HT-29 (cell line): ENCODE data around the gene ADCY2. TPM values are rescaled to one million over a fixed set of nuclear protein-coding genes. Genes with fewer than 3 reads are reported as not detected.

Experiments used
- DNase-seq: peaks from one replicate; pipeline ENCODE4 v3.0.0-alpha.2; 2015; ENCODE audit warnings: low spot score
- total RNA-seq: library from RNA; depleted of rRNA; stranded (reverse); fragments of >200 nt; shearing (Covaris generic); gene quantifications from 2 replicates; pipeline ENCODE4 v1.2.3, GENCODE V29; 2014

Gene ADCY2
- total RNA-seq, 1 experiment from 2014 or later, result not detected

- DNase-seq, result no peak
Observed at GRCh38 chr5:7779019-7780005, 383.4 kb downstream of the ADCY2 start.

DNA sequence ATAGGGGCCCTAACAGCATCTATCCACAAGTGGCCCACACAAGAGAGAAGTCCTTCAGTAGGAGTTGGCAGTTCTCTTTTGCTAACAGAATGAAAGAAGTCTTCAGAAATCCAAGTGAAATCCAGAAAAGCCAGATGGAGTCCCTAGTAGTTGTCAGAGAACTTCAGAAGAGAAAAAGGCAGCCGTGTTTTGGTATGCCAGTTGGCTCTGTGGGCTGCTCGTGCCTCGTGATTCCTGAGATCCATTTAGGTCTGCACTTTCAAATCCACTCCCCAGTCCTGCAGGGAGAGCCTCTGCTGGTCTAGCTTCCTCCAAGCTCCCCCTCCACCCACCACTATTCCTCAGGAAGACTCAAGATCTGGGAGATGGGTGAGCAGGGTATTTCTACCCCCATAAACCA is 386.0 kb downstream of the ADCY2 start:
- no peak for DNase-seq

- DNase-seq, result no peak
Observed at GRCh38 chr5:7784683-7785380, 388.9 kb downstream of the ADCY2 start.

DNA sequence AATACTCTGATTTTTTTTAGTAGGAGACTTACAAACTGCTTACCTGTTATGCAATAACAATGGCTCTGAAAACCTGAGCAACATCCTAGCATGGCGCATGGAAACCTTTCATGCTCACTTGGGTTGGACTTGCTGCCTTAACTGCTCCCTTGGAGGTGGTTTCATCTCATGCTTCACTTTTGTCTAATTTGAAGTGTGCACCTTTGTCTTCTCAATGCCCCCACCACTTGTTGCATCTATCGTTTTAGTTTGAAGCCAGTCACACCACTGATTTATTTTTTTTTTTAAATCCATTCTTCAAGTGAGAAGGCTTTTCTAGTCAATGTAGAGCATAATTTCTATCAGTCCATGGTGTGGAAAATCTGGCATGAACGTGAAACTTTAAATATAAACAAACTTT is 391.8 kb downstream of the ADCY2 start:
- DNase-seq, result no peak

GRCh38 chr5:7789567-7789966 is 393.6 kb downstream of the ADCY2 start:
- DNase-seq, result no peak

GRCh38 chr5:7793895-7794294 is 398.0 kb downstream of the ADCY2 start:
- no peak for DNase-seq

- DNase-seq, result no peak
Observed at GRCh38 chr5:7794311-7794710, 398.4 kb downstream of the ADCY2 start.

- DNase-seq, result no peak
Observed at GRCh38 chr5:7794823-7795222, 398.9 kb downstream of the ADCY2 start.

DNA sequence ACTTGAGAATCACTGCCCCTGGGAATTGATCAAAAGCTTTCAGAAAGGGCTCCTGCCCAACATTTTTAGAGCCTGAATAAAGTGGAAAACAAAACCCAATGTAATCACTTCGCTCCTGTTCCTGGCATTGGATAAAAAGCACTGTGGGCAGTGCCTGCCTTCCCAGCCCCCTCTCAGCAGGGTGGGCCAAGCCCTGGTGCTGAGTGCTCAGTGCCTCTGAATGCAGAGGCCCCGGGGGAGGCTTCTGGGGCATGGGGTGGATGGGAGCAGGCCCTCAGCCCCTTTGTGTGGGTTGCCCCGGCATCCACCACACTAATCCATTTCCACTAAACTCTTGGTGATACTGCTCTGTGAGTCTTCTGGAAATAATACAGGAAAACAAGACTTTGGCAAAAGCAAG is 399.4 kb downstream of the ADCY2 start:
- no peak for DNase-seq

GRCh38 chr5:7801891-7802614 is 406.1 kb downstream of the ADCY2 start:
- DNase-seq, result no peak

DNA sequence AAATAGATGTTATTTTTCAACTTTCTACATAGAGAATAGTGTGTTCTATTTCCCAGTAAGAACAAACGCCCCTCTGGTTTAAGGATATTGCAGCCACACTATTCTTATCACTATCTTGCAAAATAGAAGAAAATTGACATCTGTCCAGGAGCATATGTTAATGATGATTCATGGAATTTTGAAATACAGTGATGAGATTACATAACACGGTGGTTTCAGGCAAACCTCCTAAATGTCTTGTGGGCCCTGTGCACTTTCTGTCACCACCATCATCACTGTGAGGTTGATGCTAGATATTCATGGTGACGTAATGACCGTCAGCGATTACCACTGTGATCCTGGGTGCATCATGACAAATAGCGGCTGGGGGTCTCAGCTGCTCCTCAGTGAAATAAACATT is 406.9 kb downstream of the ADCY2 start:
- DNase-seq, result no peak

- DNase-seq, result no peak
Observed at GRCh38 chr5:7803937-7804336, 408.0 kb downstream of the ADCY2 start.

DNA sequence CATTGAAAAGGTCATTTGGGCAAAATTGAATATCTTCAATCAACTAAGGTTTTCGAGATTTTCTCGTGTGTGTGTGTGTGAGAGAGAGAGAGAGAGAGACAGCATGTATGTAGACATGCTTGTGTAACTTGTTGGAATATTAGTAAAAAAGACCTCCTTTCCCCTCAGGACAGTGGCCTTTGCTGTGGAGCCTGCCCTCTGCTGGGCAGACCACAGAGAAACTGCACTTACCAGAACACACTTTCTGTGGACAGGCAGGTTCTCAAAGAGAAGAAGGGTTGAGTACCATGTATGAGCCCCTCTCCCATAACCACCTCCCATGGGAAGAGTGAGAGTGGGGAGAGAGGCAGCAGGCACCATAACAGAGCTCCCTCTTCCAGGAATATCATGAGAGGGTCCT is 409.4 kb downstream of the ADCY2 start:
- peak; percentile 26 for DNase-seq

- DNase-seq, result no peak
Observed at GRCh38 chr5:7808998-7809397, 413.1 kb downstream of the ADCY2 start.

DNA sequence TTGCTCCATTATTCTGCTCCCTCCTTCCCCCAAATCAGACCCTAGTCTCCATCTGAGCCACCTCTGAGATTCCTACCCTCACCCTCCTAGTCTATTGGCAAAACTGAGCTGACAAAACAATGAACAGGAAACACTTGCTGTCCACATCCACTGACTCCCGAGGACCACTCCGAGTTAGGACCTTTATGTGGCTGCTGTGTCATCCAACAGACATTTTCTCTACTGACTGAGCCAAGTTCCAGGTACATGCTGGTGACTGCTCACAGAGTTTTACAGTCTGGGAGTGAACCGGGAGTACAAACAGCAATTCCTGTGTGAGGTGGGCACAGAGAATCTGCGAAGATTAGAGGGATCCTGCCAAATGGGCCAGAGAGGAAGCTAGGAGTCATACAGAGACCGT is 415.8 kb downstream of the ADCY2 start:
- DNase-seq, result no peak

GRCh38 chr5:7813007-7813406 is 417.1 kb downstream of the ADCY2 start:
- no peak for DNase-seq

- DNase-seq, result no peak
Observed at GRCh38 chr5:7813576-7813975, 417.6 kb downstream of the ADCY2 start.

GRCh38 chr5:7814816-7815215 is 418.9 kb downstream of the ADCY2 start:
- no peak for DNase-seq

- peak; percentile 85 for DNase-seq
Observed at GRCh38 chr5:7815892-7816534, 420.1 kb downstream of the ADCY2 start.

DNA sequence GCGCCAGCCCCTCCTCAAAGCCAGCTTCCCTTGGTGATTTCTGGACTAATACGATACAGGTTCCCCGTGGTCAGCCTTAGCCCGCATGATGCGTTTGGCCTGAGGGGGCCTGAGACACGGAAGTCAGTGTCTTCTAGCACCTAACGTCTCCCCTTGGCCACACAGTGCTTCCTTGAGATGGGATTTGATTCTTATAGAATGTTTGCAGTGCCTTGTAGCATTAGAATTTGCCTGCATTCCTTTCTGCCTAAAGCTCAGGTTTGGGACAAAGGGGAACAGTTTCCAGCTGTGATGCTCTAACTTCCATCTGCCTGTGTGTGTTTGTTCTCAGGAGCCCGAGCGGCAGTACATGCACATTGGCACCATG is 420.6 kb downstream of the ADCY2 start:
- no peak for DNase-seq

GRCh38 chr5:7822449-7822848 is 426.5 kb downstream of the ADCY2 start:
- DNase-seq, result no peak

DNA sequence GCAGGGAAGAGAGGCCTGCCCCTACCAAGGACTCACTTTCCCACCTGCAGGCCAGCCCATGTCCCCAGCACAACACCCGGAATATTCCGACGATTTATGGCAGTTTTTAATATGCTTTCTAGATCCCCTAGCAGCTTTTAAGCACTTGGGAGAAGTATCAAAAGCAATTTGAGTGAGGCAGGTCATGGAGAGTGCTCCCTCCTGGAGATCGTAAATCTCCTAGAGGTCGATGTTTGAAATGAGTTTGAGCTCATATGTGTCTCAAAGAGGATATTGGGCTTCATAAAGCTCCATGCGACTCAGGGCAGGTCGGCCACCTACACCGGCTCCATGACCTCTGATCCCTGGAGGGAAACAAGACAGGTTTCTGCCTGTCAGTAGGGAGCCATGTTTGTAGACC is 427.7 kb downstream of the ADCY2 start:
- no peak for DNase-seq
